ENCODE results near the gene CNTN4. TPM values are rescaled to one million over a fixed set of nuclear protein-coding genes. Genes with fewer than 3 reads are reported as not detected.

The CNTN4 gene
- total RNA-seq, 1 experiment from 2014 or later: not detected

GRCh38 chr3:2862366-2862765 lies 763.7 kb downstream of the CNTN4 start:
- no peak for TF ChIP-seq TCF7 (CRISPR knock-in tag; IDR thresholded peaks at IDR 0.05; ENCODE audit: low read depth)
- ChIA-PET POLR2A (no interaction called here), CTCF (no interaction called here)
- peaks cover 88% of the 10 kb centered on the region for H3K9me3 Mint-ChIP-seq
- ATAC-seq: no peak
- H3K36me3 Mint-ChIP-seq: peaks cover 61% of the 10 kb centered on the region
- peaks cover 6% of the 10 kb centered on the region; the same call in 1 of the 2 replicates for H3K27me3 Mint-ChIP-seq (ENCODE audit: low read depth)
- DNase-seq (ENCODE audit: low spot score): no peak
- H3K27ac Mint-ChIP-seq: no peak overlapping the region
- H3K4me3 Mint-ChIP-seq: no peak overlapping the region
- H3K4me1 Mint-ChIP-seq: no peaks in the 10 kb centered on the region

GRCh38 chr3:2863127-2863526 lies 764.5 kb downstream of the CNTN4 start:
- Mint-ChIP-seq H3K4me1 (no peaks in the 10 kb centered on the region), H3K4me3 (no peak overlapping the region), H3K9me3 (peaks cover 88% of the 10 kb centered on the region), H3K36me3 (peaks cover 61% of the 10 kb centered on the region), H3K27me3 (ENCODE audit: low read depth) (peaks cover 9% of the 10 kb centered on the region), H3K27ac (no peak overlapping the region)
- TF ChIP-seq ZNF263 (CRISPR knock-in tag; IDR thresholded peaks at IDR 0.05; ENCODE audit: low read depth) (no peak), E2F5 (CRISPR knock-in tag; IDR thresholded peaks at IDR 0.05) (no peak), E2F1 (CRISPR knock-in tag; IDR thresholded peaks at IDR 0.05) (no peak), NR2C2 (CRISPR knock-in tag; IDR thresholded peaks at IDR 0.05) (no peak), ATF1 (CRISPR knock-in tag; IDR thresholded peaks at IDR 0.05) (no peak), NR1H2 (CRISPR knock-in tag; IDR thresholded peaks at IDR 0.05) (no peak), MYBL2 (CRISPR knock-in tag; IDR thresholded peaks at IDR 0.05) (no peak), TCF7 (CRISPR knock-in tag; IDR thresholded peaks at IDR 0.05; ENCODE audit: low read depth) (no peak), CREM (CRISPR knock-in tag; IDR thresholded peaks at IDR 0.05) (no peak), TEAD4 (CRISPR knock-in tag; IDR thresholded peaks at IDR 0.05) (no peak), ETV6 (CRISPR knock-in tag; IDR thresholded peaks at IDR 0.05) (no peak), ZNF121 (CRISPR knock-in tag; IDR thresholded peaks at IDR 0.05) (no peak), ZNF671 (CRISPR knock-in tag; IDR thresholded peaks at IDR 0.05) (no peak)
- ChIA-PET POLR2A (no interaction called here), CTCF (no interaction called here)
- no peak for DNase-seq (ENCODE audit: low spot score)
- ATAC-seq: no peak

GRCh38 chr3:2869905-2870304 lies 771.2 kb downstream of the CNTN4 start:
- Mint-ChIP-seq H3K27ac (no peak overlapping the region), H3K36me3 (peaks cover 59% of the 10 kb centered on the region), H3K27me3 (ENCODE audit: low read depth) (peaks cover 7% of the 10 kb centered on the region), H3K4me1 (no peaks in the 10 kb centered on the region), H3K4me3 (no peak overlapping the region), H3K9me3 (peaks cover 85% of the 10 kb centered on the region)
- CTCF ChIA-PET: no interaction called here
- DNase-seq (ENCODE audit: low spot score): no peak
- ATAC-seq: no peak
- POLR2A ChIA-PET: no interaction called here
- no peak for TF ChIP-seq GTF2I (CRISPR knock-in tag; conservative IDR thresholded peaks at IDR 0.05)
- no peak for TF ChIP-seq NFATC4 (CRISPR knock-in tag; IDR thresholded peaks at IDR 0.05)
- no peak for TF ChIP-seq STAT6 (CRISPR knock-in tag; conservative IDR thresholded peaks at IDR 0.05; ENCODE audit: low read depth)
- no peak for TF ChIP-seq E2F5 (CRISPR knock-in tag; IDR thresholded peaks at IDR 0.05)
- no peak for TF ChIP-seq FOXJ3 (CRISPR knock-in tag; IDR thresholded peaks at IDR 0.05; ENCODE audit: borderline replicate concordance)
- no peak for TF ChIP-seq ZMAT4 (CRISPR knock-in tag; IDR thresholded peaks at IDR 0.05)
- no peak for TF ChIP-seq ATF1 (CRISPR knock-in tag; IDR thresholded peaks at IDR 0.05)
- TF ChIP-seq CDX4 (CRISPR knock-in tag; IDR thresholded peaks at IDR 0.05; ENCODE audit: borderline replicate concordance): no peak
- no peak for TF ChIP-seq MAX (CRISPR knock-in tag; IDR thresholded peaks at IDR 0.05)
- TF ChIP-seq SMAD4 (CRISPR knock-in tag; IDR thresholded peaks at IDR 0.05): no peak
- TF ChIP-seq CTCF (IDR thresholded peaks at IDR 0.05): no peak
- TF ChIP-seq TEAD1 (CRISPR knock-in tag; IDR thresholded peaks at IDR 0.05): no peak
